Raji (cell line): ENCODE data around the gene ARHGAP35.

Source experiments
- POLR2A ChIP-seq: IDR thresholded peaks from 2 replicates; pipeline ENCODE4 v1.6.1; 2011; ENCODE audit warnings: low read depth, low read length, control low read depth; ENCODE audit not compliant: insufficient read depth

The ARHGAP35 gene

GRCh38 chr19:46839752-46840497 lies 20.9 kb upstream of the ARHGAP35 start:
- no peak for TF ChIP-seq POLR2A

DNA sequence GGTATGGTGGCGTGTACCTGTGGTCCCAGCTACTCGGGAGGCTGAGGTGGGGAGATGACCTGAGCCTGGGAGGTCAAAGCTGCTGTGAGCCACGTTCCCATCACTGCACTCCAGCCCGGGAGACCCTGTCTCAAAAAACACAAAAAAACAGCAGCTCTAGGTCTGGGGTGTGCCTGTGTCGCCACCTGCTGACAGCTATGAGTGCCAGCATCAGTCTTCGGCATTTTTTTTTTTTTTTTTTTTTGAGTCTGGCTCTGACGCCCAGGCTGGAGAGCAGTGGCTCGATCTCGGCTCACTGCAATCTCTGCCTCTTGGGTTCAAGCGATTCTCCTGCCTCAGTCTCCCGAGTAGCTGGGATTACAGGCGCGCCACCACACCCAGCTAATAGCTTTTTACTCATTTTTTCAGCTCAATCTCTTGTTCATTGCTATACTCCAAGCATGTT lies 20.3 kb upstream of the ARHGAP35 start:
- no peak for TF ChIP-seq POLR2A

DNA sequence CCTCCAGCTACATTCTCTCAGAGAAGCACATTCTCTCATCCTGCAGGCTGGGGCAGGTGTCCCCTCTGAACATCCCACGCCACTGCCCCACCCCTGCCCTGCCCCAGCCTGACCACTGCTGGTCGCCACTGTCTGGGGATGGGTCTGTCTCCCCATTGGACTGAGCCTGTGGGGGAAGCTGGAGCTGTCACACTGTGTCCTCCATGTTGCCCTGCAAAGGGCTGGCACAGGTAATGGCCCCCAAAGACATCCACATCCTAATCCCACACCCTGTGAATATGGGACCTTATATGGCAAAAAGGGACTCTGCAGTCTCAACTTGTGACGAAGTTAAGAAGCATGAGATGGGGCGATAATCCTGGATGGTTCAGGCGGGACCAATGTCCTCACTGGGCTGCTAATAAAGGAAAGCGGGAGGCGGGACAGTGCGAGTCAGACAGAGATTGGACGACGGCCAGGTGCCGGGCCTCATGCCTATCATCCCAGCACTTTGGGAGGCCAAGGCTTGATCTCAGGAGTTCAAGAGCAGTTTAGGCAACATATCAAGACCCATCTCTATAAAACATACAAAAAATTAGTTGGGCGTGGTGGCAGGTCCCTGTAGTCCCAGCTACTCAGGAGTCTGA lies 19.2 kb upstream of the ARHGAP35 start:
- no peak for TF ChIP-seq POLR2A

GRCh38 chr19:46842791-46843190 lies 18.0 kb upstream of the ARHGAP35 start:
- no peak for TF ChIP-seq POLR2A

DNA sequence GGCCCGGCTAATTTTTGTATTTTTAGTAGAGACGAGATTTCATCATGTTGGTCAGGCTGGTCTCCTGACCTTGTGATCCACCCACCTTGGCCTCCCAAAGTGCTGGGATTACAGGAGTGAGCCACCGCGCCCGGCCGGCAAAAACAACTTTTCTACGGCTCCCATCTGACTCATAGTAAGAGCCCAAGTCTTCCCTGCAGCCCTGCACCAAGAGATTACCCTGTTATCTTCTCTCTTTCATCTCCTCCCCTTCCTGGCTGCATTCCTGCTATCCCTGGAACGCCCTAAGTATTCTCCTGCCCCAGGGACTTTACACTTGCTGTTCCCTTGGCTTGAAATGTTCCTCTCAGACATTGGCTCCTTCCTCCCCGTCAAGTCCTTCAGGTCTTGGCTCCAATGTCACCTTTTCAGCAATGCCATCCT lies 16.7 kb upstream of the ARHGAP35 start:
- TF ChIP-seq POLR2A, result no peak

- TF ChIP-seq POLR2A, result no peak
These were observed 14.8 kb upstream of the ARHGAP35 start for GRCh38 chr19:46845959-46846459.

- TF ChIP-seq POLR2A, result no peak
These were observed 13.3 kb upstream of the ARHGAP35 start for GRCh38 chr19:46847528-46847927.

DNA sequence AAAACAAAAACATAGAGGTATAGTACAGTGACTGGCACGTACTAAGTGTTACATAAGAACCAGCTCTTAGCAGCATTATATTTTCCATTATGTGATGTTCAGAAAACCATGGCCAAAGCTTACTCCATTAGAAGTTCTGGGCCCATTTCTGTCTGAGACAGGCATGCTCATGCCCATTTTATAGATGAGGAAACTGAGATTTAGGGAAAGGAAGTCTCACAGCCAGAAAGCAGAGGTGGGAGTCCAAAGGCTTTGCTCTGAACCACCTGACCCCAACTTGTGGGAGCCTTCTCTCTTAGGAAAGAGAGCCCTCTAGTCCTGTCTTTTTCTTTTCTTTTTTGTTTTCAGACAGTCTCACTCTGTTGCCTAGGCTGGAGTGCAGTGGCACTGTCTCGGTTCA lies 12.4 kb upstream of the ARHGAP35 start:
- no peak for TF ChIP-seq POLR2A

DNA sequence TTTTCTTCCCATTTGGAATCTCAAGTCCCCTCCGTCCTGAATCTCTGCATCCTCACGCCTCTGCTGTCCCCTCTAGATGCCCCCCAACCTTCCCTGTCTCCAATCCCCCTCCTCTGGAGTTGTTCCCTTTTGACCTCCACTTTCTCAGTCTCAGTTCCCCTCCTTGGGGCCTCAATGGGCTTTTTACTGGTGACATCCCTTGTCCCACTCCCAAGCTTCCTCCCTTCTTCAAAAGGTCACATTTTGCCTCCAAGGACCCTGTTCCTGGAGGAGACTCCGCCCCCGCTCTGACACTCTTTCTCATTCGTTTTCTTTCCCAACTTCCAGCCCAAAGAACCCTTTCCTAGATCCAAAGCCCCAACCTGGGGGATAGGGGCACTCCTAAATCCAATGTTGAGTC lies 11.2 kb upstream of the ARHGAP35 start:
- TF ChIP-seq POLR2A, result no peak

- TF ChIP-seq POLR2A, result peak; percentile 66
These were observed 10.3 kb upstream of the ARHGAP35 start, which contains the start of gene AP2S1 for GRCh38 chr19:46850228-46851203. Gene AP2S1 (minus strand): TSS chr19:46850846. CDS start chr19:46850766, 80 bp downstream.

GRCh38 chr19:46852830-46853229 lies 8.0 kb upstream of the ARHGAP35 start:
- no peak for TF ChIP-seq POLR2A

GRCh38 chr19:46856062-46857022 lies 4.5 kb upstream of the ARHGAP35 start:
- TF ChIP-seq POLR2A, result no peak

DNA sequence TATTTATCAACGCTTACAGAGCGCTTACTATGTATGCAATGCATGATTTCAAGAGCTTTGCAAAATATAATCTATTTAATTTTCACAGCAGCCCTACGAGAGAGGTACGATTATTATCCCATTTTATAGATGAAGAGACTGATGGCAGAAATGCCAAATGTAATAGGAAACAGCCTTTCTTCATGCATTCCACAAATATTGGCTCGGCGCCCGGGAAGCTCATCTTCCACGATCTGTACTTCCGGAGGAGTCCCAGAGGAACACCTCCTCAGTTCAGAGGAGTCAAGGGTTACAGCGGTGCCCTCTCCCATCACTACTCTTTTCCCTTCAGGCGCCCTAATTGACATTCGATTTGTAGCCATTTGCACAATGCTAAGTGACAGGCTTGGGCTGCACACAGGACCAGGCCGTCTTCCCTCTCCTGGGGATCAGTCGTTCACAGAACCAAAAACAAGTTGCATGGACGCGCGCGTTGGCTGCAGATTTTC lies 1.1 kb upstream of the ARHGAP35 start:
- peak; percentile 73 for TF ChIP-seq POLR2A

DNA sequence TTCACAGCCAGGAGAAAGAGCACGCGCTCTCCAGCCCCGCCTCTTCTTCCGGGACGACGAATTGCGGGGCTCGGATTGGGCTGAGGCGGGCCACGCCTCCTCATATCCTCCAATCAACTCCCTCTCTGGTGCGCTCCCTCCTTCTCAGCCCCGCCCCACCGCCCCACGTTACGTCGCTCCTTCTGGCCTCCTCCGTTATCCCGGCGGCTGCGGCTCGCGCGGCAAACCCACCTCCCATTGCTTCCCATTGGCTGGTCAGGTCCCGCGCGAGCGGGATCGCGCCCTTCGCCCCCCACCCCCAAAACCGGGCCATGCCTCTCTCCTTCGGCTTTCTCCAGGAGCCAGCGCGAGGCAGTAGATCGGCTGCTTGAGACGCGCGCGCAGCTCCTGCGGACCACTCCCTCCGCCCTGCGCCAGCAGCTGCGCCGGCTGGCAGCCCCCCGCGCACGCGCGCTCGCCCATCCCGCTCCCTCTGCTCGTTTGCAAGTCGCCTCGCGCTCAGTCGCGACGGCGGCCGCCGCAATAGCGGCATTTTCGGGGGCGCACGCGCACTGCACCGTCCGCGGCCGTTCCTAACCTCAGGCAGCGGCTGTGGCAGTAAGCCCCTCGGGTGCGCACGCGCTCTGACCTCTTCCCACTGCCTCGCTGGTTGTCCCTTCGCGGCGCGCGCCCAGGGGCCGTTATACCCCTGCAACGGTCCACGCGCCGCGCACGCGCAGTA lies 512 bp upstream of the ARHGAP35 start:
- TF ChIP-seq POLR2A, result peak; percentile 83
